ENCODE results near the gene SHISA9.

SHISA9 gene

DNA sequence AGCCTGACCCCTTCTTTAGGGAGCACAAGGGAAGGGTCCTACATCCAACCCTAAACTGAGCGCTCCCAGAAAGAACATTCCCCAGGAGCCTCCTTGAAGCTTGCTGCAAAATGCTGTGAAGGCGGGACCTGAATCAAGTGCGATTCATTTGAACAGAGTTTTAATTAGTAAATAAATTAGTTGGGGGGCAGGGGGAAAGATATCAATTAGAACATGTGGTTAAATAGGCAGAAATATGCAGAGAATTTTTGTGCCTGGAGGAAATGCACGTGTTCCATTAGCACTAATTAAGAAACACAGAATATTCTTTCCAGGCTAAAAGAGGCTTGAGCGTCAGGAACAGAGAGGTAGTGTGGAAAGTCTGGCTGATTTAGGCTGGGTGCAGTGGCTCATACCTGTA, 38.5 kb upstream of the SHISA9 start:
- Histone ChIP-seq H3K27ac (ENCODE audit: low read depth, low read length, poor library complexity, severe bottlenecking) (no peak overlapping the region), H3K27me3 (ENCODE audit: insufficient read depth, low read length) (peaks cover 4% of the 10 kb centered on the region; the same call in 1 of the 2 replicates), H3K9me3 (ENCODE audit: low read length) (no peaks in the 10 kb centered on the region), H3K4me1 (ENCODE audit: insufficient read depth, low read length, severe bottlenecking) (no peaks in the 10 kb centered on the region), H3K4me2 (ENCODE audit: low read length) (no peak overlapping the region), H3F3A (ENCODE audit: insufficient read depth, low read length) (no peaks in the 10 kb centered on the region), H3K9me2 (ENCODE audit: low read depth, low read length) (no peaks in the 10 kb centered on the region), H3K4me3 (ENCODE audit: low read depth, low read length, poor library complexity, severe bottlenecking) (no peak overlapping the region), H3K9ac (ENCODE audit: low read length) (no peak overlapping the region), H3K79me2 (ENCODE audit: insufficient read depth, low read length) (no peaks in the 10 kb centered on the region), H3K36me3 (ENCODE audit: insufficient read depth, low read length) (no peaks in the 10 kb centered on the region), H2AFZ (ENCODE audit: low read length) (no peak overlapping the region), H4K20me1 (ENCODE audit: insufficient read depth, low read length) (no peaks in the 10 kb centered on the region)
- TF ChIP-seq, protein P1, sequence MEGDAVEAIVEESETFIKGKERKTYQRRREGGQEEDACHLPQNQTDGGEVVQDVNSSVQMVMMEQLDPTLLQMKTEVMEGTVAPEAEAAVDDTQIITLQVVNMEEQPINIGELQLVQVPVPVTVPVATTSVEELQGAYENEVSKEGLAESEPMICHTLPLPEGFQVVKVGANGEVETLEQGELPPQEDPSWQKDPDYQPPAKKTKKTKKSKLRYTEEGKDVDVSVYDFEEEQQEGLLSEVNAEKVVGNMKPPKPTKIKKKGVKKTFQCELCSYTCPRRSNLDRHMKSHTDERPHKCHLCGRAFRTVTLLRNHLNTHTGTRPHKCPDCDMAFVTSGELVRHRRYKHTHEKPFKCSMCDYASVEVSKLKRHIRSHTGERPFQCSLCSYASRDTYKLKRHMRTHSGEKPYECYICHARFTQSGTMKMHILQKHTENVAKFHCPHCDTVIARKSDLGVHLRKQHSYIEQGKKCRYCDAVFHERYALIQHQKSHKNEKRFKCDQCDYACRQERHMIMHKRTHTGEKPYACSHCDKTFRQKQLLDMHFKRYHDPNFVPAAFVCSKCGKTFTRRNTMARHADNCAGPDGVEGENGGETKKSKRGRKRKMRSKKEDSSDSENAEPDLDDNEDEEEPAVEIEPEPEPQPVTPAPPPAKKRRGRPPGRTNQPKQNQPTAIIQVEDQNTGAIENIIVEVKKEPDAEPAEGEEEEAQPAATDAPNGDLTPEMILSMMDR (IDR thresholded peaks at IDR 0.05; ENCODE audit: low read length): no peak
- TF ChIP-seq EZH2 (IDR thresholded peaks at IDR 0.05; ENCODE audit: borderline replicate concordance, low read length): no peak

DNA sequence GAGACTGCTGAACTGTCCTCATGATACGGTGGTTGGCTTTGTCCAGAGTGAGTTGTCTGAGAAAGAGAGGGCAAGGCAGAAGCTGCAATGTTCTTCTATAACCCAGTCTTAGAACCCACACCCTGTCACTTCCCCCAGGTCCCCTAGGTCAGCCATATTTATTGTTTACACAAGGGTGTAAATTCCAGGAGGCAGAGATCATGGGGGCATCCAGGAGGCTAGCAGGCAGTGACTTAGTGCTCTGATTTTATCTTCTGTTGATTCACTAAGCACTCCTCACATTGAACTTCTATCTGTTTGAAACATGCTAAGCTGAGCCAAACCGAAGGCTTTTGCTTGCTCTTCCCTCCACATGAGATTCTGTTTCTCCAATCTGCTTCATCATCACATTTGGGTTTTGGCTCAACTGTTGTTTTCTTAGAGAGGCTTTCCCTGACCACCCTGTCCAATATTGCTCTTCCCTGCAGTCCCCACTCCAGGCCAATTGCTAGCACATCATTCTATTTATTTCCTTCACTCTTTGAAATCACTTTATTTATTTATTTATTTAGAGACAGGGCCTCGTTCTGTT, 34.3 kb upstream of the SHISA9 start:
- Histone ChIP-seq H3K4me3 (ENCODE audit: low read depth, low read length, poor library complexity, severe bottlenecking) (no peak overlapping the region), H3K27me3 (ENCODE audit: insufficient read depth, low read length) (no peaks in the 10 kb centered on the region), H3K9me3 (ENCODE audit: low read length) (no peaks in the 10 kb centered on the region), H3K9ac (ENCODE audit: low read length) (no peak overlapping the region), H3K36me3 (ENCODE audit: insufficient read depth, low read length) (no peaks in the 10 kb centered on the region), H3K27ac (ENCODE audit: low read depth, low read length, poor library complexity, severe bottlenecking) (no peak overlapping the region), H3K9me2 (ENCODE audit: low read depth, low read length) (no peaks in the 10 kb centered on the region), H2AFZ (ENCODE audit: low read length) (no peak overlapping the region), H3K4me1 (ENCODE audit: insufficient read depth, low read length, severe bottlenecking) (no peaks in the 10 kb centered on the region), H3F3A (ENCODE audit: insufficient read depth, low read length) (no peaks in the 10 kb centered on the region), H3K79me2 (ENCODE audit: insufficient read depth, low read length) (no peaks in the 10 kb centered on the region), H3K4me2 (ENCODE audit: low read length) (no peak overlapping the region), H4K20me1 (ENCODE audit: insufficient read depth, low read length) (no peaks in the 10 kb centered on the region)
- TF ChIP-seq, protein P1 (IDR thresholded peaks at IDR 0.05; ENCODE audit: low read length): no peak
- no peak for TF ChIP-seq EZH2 (IDR thresholded peaks at IDR 0.05; ENCODE audit: borderline replicate concordance, low read length)

DNA sequence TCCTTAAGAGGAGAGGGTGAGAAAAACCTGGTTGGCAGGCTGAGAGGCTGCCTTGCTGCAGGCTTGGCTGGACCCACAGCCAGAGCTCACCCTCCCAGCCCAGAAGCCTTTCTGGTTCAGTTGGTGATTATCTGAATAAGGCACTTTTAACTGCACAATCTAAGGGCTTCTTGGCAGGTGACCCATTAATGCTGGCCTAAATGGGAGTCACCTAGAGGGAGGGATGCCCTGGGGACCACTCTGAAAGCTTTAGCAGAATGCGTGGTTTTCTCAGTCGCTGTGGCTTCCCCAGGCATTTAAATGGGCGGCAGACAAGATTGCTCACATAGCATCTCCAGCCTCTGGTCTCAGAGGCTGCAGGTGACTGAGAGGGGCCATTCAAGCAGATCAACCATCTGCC, 33.2 kb upstream of the SHISA9 start:
- TF ChIP-seq, protein P1 (IDR thresholded peaks at IDR 0.05; ENCODE audit: low read length): no peak
- no peak for TF ChIP-seq EZH2 (IDR thresholded peaks at IDR 0.05; ENCODE audit: borderline replicate concordance, low read length)
- no peak overlapping the region for H3K4me2 ChIP-seq (ENCODE audit: low read length)

More for the DNA sequence above, 33.2 kb upstream of the SHISA9 start:
- Histone ChIP-seq H4K20me1 (ENCODE audit: insufficient read depth, low read length) (no peaks in the 10 kb centered on the region), H3K27me3 (ENCODE audit: insufficient read depth, low read length) (no peaks in the 10 kb centered on the region), H3K9me2 (ENCODE audit: low read depth, low read length) (no peaks in the 10 kb centered on the region), H3K9ac (ENCODE audit: low read length) (no peak overlapping the region), H3K79me2 (ENCODE audit: insufficient read depth, low read length) (no peaks in the 10 kb centered on the region), H3F3A (ENCODE audit: insufficient read depth, low read length) (no peaks in the 10 kb centered on the region), H3K27ac (ENCODE audit: low read depth, low read length, poor library complexity, severe bottlenecking) (no peak overlapping the region), H2AFZ (ENCODE audit: low read length) (no peak overlapping the region), H3K4me3 (ENCODE audit: low read depth, low read length, poor library complexity, severe bottlenecking) (no peak overlapping the region), H3K36me3 (ENCODE audit: insufficient read depth, low read length) (no peaks in the 10 kb centered on the region), H3K9me3 (ENCODE audit: low read length) (no peaks in the 10 kb centered on the region), H3K4me1 (ENCODE audit: insufficient read depth, low read length, severe bottlenecking) (no peaks in the 10 kb centered on the region)

Data from OCI-LY1 (cell line).